AG08396 (cell line): Measurements from ENCODE around the gene GALNT6.

Source experiments
- DNase-seq: peaks from one replicate; pipeline ENCODE4 v3.0.0; 2012; ENCODE audit warnings: low spot score, mixed read lengths

Gene GALNT6

GRCh38 chr12:51404627-51405026, 13.4 kb upstream of the GALNT6 start:
- no peak for DNase-seq

GRCh38 chr12:51403681-51404136, 12.5 kb upstream of the GALNT6 start:
- no peak for DNase-seq

- DNase-seq: no peak
These were observed 12.0 kb upstream of the GALNT6 start for GRCh38 chr12:51403159-51403558.

GRCh38 chr12:51401900-51402299, 10.7 kb upstream of the GALNT6 start:
- DNase-seq: no peak

GRCh38 chr12:51401486-51401885, 10.3 kb upstream of the GALNT6 start:
- DNase-seq: no peak

GRCh38 chr12:51401020-51401419, 9.8 kb upstream of the GALNT6 start:
- DNase-seq: no peak

- DNase-seq: no peak
These were observed 8.7 kb upstream of the GALNT6 start for GRCh38 chr12:51399891-51400290.

- no peak for DNase-seq
These were observed 6.5 kb upstream of the GALNT6 start for GRCh38 chr12:51397670-51398069.

- DNase-seq: no peak
These were observed 4.4 kb upstream of the GALNT6 start for GRCh38 chr12:51395283-51396230.

GRCh38 chr12:51393676-51394545, 2.7 kb upstream of the GALNT6 start:
- DNase-seq: peak; percentile 76

- no peak for DNase-seq
These were observed 1.5 kb upstream of the GALNT6 start for GRCh38 chr12:51392556-51393237.

GRCh38 chr12:51390891-51391282, 319 bp downstream of the GALNT6 start:
- DNase-seq: no peak

- DNase-seq: no peak
These were observed 749 bp downstream of the GALNT6 start for GRCh38 chr12:51390457-51390856.

- peak; percentile 63 for DNase-seq
These were observed 1.8 kb downstream of the GALNT6 start for GRCh38 chr12:51389302-51389999.

GRCh38 chr12:51388846-51389245, 2.4 kb downstream of the GALNT6 start:
- no peak for DNase-seq

GRCh38 chr12:51388069-51388799, 3.0 kb downstream of the GALNT6 start:
- peak; percentile 31 for DNase-seq

GRCh38 chr12:51386351-51386750, 4.9 kb downstream of the GALNT6 start:
- DNase-seq: no peak

GRCh38 chr12:51383269-51383905, 7.8 kb downstream of the GALNT6 start:
- DNase-seq: no peak

- no peak for DNase-seq
These were observed 9.0 kb downstream of the GALNT6 start for GRCh38 chr12:51382173-51382572.
